GM18505 (cell line): ENCODE measurements around the gene CCDC85C.

Experiments used
- ATAC-seq: cut with Tn5 transposase; IDR thresholded peaks from one replicate; pipeline ENCODE4 v1.9.1; 2021; ENCODE audit not compliant: unreplicated experiment
- POLR2A ChIP-seq: IDR thresholded peaks from 4 replicates; pipeline ENCODE4 v1.6.1; 2011; ENCODE audit warnings: borderline replicate concordance; ENCODE audit not compliant: insufficient read depth, insufficient read length; ENCODE audit errors: extremely low read depth

The CCDC85C gene

GRCh38 chr14:99564256-99564925 is 39.6 kb downstream of the CCDC85C start:
- TF ChIP-seq POLR2A: no peak
- no peak for ATAC-seq

GRCh38 chr14:99563749-99564129 is 40.3 kb downstream of the CCDC85C start:
- no peak for ATAC-seq
- no peak for TF ChIP-seq POLR2A

- TF ChIP-seq POLR2A: no peak
- ATAC-seq: no peak
Observed at GRCh38 chr14:99562856-99563748, 40.9 kb downstream of the CCDC85C start.

DNA sequence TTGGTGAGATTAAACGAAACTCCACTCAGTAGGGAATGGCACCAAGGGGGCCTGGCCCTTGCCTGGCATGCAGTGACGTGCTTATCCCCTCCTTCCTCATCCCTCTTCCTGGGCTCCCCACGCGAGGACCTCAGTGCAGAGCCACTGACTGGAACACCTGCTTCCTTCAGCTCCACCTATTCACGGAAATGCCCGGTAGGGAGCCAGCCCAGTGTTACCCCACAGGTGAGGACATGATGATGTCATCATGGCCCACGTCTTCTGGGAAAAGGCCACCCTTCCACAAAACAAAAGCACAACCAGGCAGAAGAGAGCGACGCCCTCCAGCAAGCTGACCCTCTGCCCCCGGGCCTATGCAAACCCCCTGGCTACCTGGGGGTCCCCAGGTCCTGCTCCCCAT is 42.1 kb downstream of the CCDC85C start:
- ATAC-seq: no peak
- no peak for TF ChIP-seq POLR2A

DNA sequence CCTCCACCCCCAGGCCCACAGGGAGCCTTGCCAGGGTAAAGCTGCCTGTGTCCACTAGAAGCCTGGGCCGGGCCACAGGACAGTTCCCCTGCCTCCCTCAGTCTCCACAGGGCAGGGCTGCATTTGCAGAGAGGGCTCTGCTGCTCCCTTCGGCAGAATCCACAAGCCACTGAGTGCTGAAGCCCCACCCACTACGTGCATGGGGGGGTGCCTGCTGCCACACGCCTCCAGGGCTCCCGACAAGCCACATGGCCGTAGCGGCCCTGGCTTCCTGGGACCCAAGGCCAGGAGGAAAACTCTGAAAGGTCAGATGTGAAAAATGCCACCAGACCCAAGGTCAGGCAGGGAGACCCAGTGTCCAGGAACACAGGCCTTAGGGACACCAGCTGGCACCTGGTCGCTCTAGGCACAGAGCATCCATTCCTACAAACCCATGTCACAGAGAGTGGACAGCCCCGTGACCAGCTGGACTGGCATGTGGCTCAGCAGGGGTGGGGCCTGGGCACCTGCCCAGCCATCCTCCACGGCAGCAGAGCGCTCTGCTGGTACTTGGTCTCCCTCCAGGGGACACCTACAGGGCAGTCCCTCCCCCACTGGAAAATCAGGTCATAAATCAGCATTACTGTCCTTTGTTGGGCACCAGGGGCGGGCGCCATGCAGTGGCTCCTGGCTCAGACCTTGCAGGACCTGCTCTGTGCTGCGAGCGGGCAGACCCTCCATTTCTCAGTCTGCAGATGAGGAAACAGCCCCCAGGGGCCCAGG is 42.9 kb downstream of the CCDC85C start:
- no peak for ATAC-seq
- TF ChIP-seq POLR2A: no peak

GRCh38 chr14:99560403-99560802 is 43.6 kb downstream of the CCDC85C start:
- no peak for TF ChIP-seq POLR2A
- no peak for ATAC-seq

- TF ChIP-seq POLR2A: no peak
- no peak for ATAC-seq
Observed at GRCh38 chr14:99559286-99559990, 44.6 kb downstream of the CCDC85C start.

GRCh38 chr14:99556134-99556791 is 47.7 kb downstream of the CCDC85C start:
- ATAC-seq: no peak

GRCh38 chr14:99554757-99555531 is 49.1 kb downstream of the CCDC85C start:
- TF ChIP-seq POLR2A: no peak
- ATAC-seq: no peak

More at GRCh38 chr14:99556134-99556791, 47.7 kb downstream of the CCDC85C start:
- no peak for TF ChIP-seq POLR2A

GRCh38 chr14:99554184-99554583 is 49.8 kb downstream of the CCDC85C start:
- TF ChIP-seq POLR2A: no peak
- no peak for ATAC-seq

DNA sequence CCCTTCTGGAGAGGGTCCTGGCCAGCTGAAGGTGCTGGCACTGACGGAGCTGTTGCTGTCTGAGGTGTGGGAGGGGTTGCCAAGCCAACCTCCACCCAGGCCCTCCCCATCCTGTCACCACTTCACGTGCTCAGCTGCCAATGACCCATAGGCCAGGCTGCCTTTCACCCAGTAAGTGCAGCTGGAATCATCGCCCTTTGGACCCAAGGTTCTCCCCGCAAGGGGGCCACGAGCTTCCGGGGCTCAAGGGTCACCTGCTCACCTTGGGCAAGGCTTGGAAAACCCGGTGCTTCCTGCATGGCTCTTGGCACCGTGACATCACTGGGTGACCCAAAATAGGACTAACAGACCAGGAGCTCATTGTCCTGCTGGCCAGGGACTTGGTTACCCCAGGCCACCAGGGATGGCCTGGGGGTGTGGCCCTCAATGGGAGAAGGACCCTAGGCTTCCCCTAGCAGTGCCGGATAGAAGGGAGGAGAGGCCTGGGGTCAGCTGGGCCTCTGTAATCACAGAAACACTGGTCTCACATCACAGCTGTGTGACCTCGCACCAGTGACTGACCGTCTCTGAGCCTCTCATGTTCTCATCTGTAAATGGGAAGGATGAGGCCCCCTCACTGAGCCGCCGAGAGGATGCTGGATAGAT is 51.3 kb downstream of the CCDC85C start:
- no peak for ATAC-seq
- no peak for TF ChIP-seq POLR2A

DNA sequence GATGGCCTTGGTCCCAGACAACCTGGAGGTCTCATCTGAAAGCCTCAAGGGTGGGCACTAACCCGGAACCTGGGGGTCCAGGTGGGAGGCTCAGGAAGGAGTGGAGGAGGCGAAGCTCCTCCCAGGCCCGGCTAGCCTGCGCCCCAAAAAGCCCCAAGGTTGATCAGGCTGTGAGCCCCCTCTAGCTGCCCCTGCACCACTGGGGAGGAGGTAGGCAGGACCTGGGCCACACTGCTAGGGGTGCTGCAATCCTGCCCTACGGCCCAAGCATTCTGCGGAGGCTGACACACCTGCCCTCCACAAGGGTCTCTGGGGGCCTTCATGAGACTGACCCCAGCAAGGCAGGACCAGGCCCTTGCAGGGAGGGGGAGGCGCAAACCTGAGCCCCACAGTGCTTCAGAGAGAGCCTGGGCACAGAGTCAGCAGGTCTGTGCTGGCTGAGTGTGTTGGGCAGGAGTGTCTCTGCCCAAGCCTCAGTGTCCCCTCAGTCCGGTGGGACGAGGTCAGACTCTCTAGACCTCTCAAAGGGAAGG is 51.9 kb downstream of the CCDC85C start:
- no peak for ATAC-seq

More for the DNA sequence above, 51.9 kb downstream of the CCDC85C start:
- TF ChIP-seq POLR2A: no peak
